GM12878 (cell line): ENCODE measurements around the gene SCGB3A2. TPM values are rescaled to one million over a fixed set of nuclear protein-coding genes. Genes with fewer than 3 reads are reported as not detected.

Source experiments
- ATAC-seq: fragments of 200-7000 bp; cut with Tn5 transposase; 3 replicates; pipeline ENCODE4 v1.9.1; 2020; ENCODE audit warnings: mild to moderate bottlenecking, moderate library complexity
- BruUV-seq: library from RNA; stranded (reverse); fragments of 400-500 nt; replicated peaks from 2 replicates; lab custom pipeline; 2021; lab: Mats Ljungman, UMichigan
- CTCF ChIA-PET: fragments of 300-600 bp; sonication (Branson Sonifier 250); formaldehyde crosslinking; extraction: SDS; loops from one replicate; lab custom pipeline; 2021; ENCODE audit warnings: inconsistent platforms; lab: Yijun Ruan, JAX
- POLR2A ChIA-PET: fragments of 350-600 bp; formaldehyde crosslinking; extraction: SDS; loops from one replicate; lab custom pipeline; 2021; ENCODE audit warnings: inconsistent platforms; lab: Charles Lee
- RAD21 ChIA-PET: fragments of 300-600 bp; sonication (Branson Sonifier 250); formaldehyde crosslinking; loops from one replicate; lab custom pipeline; 2023; ENCODE audit warnings: antibody characterized with exemption; ENCODE audit not compliant: unreplicated experiment; lab: Charles Lee
- SMC1A ChIA-PET: fragments of 300-600 bp; sonication (Branson Sonifier 250); formaldehyde crosslinking; loops from one replicate; lab custom pipeline; 2023; ENCODE audit not compliant: unreplicated experiment, uncharacterized antibody; lab: Charles Lee
- DNase-seq: peaks from one replicate; pipeline ENCODE4 v3.0.0-alpha.2; 2011; ENCODE audit warnings: low read depth, low spot score
- FAIRE-seq: peaks from 3 replicates; lab custom pipeline; 2011; peaks lifted over from hg19 to GRCh38; lab: Jason Lieb, UNC
- H2AFZ ChIP-seq: 2 replicates; pipeline ENCODE4 v1.6.0; 2011; ENCODE audit warnings: low read depth, low read length, control low read depth; ENCODE audit not compliant: control insufficient read depth
- H3K27ac ChIP-seq: 2 replicates; pipeline ENCODE4 v1.5.1; 2011; ENCODE audit warnings: control low read depth; ENCODE audit not compliant: control insufficient read depth, insufficient read depth
- H3K27me3 ChIP-seq, 2 experiments: replicated peaks in 1 of 2; 2 replicates each; pipeline versions ENCODE4 v1.6.0 to v1.6.1; 2011; ENCODE audit warnings: low read length in 1 of 2; ENCODE audit not compliant: control insufficient read depth in 2 of 2, insufficient read depth in 2 of 2
- H3K36me3 ChIP-seq, 2 experiments: 2 replicates each; pipeline ENCODE4 v1.5.1; 2011; ENCODE audit warnings: low read length in 1 of 2; ENCODE audit not compliant: control insufficient read depth in 2 of 2, insufficient read depth in 2 of 2
- H3K4me1 ChIP-seq: 2 replicates; pipeline ENCODE4 v1.6.1; 2011; ENCODE audit warnings: mild to moderate bottlenecking, low read length, moderate library complexity, mixed read lengths; ENCODE audit not compliant: control insufficient read depth, insufficient read depth
- H3K4me2 ChIP-seq: 2 replicates; pipeline ENCODE4 v1.6.0; 2011; ENCODE audit warnings: control low read depth; ENCODE audit not compliant: control insufficient read depth, insufficient read depth
- H3K4me3 ChIP-seq: fragments of 200-600 bp; sonication (generic); 2 replicates; pipeline ENCODE4 v1.5.1; 2016
- H3K79me2 ChIP-seq: 2 replicates; pipeline ENCODE4 v1.6.0; 2011; ENCODE audit warnings: low read length; ENCODE audit not compliant: control insufficient read depth, insufficient read depth
- H3K9ac ChIP-seq: 2 replicates; pipeline ENCODE4 v1.8.0; 2011; ENCODE audit warnings: low read length, control low read depth, mixed read lengths; ENCODE audit not compliant: control insufficient read depth, insufficient read depth
- H3K9me3 ChIP-seq: replicated peaks from 3 replicates; pipeline ENCODE4 v1.5.1; 2011; ENCODE audit warnings: mild to moderate bottlenecking, low read length; ENCODE audit not compliant: control insufficient read depth, insufficient read depth
- H4K20me1 ChIP-seq: 2 replicates; pipeline ENCODE4 v1.6.0; 2011; ENCODE audit not compliant: control insufficient read depth, insufficient read depth
- LARP7 ChIP-seq: fragments of 450-650 bp; IDR thresholded peaks from 2 replicates; pipeline ENCODE4 v1.6.1; 2017; ENCODE audit warnings: mild to moderate bottlenecking
- NRF1 ChIP-seq: conservative IDR thresholded peaks from 2 replicates; pipeline ENCODE4 v1.6.1; 2011; ENCODE audit warnings: mild to moderate bottlenecking, low read depth, low read length, improper control_type of control experiment
- RB1 ChIP-seq: fragments of 450-650 bp; formaldehyde crosslinking; IDR thresholded peaks from 2 replicates; pipeline ENCODE4 v1.6.1; 2017; ENCODE audit warnings: mild to moderate bottlenecking, borderline replicate concordance
- ZBTB4 ChIP-seq: fragments of 450-650 bp; formaldehyde crosslinking; IDR thresholded peaks from 2 replicates; pipeline ENCODE4 v1.4.0; 2022; ENCODE audit warnings: mild to moderate bottlenecking, moderate library complexity
- ZNF622 ChIP-seq: fragments of 450-650 bp; IDR thresholded peaks from 2 replicates; pipeline ENCODE4 v1.6.1; 2017; ENCODE audit warnings: mild to moderate bottlenecking, inconsistent platforms
- WGBS: methylation state at CpG from one replicate; pipeline ENCODE4 v1.1.6; 2016; ENCODE audit warnings: low lambda C conversion rate; ENCODE audit not compliant: insufficient replicate concordance, insufficient coverage; ENCODE audit errors: missing lambda C conversion rate; 5-methylcytosine and 5-hydroxymethylcytosine counted together
- in situ Hi-C: fragments of 300-500 bp; cut with MboI; formaldehyde crosslinking; loops from 9 replicates; pipeline ENCODE4 v1.14.3; 2018; ENCODE audit warnings: mixed read lengths
- intact Hi-C: fragments of 100-400 bp; cut with micrococcal nuclease; formaldehyde crosslinking; loops from one replicate; pipeline ENCODE4 v1.14.2; 2022; ENCODE audit not compliant: unreplicated experiment
- polyA plus RNA-seq, 11 experiments: library from polyadenylated mRNA; depleted of rRNA in 4 of 11; unstranded in 6 of 11; stranded (reverse) in 5 of 11; fragments of >200 nt; fragmentation: Nextera tagmentation in 4 of 11; fragmentation: Illumina TruSeq in 1 of 11; extraction: Ambion mirVana in 4 of 11; extraction: Trizol in 1 of 11; gene quantifications; 1 replicate in 1 of 11; 2 replicates in 10 of 11; pipeline versions ENCODE4 v1.2.1 to v1.2.3, GENCODE V29; 2011 to 2016; ENCODE audit warnings: inconsistent platforms in 2 of 11, missing spikeins in 2 of 11, low read depth in 1 of 11
- total RNA-seq, 4 experiments: library from RNA; depleted of rRNA in 3 of 4; stranded (reverse); fragments of >200 nt in 3 of 4; fragmentation: Illumina TruSeq in 1 of 4; extraction: Trizol in 1 of 4; gene quantifications; 2 replicates each; pipeline versions ENCODE4 v1.2.1 to v1.2.3, GENCODE V29; 2013 to 2021

SCGB3A2 gene
- total and polyA plus RNA-seq, 10 of the 15 experiments (the other 5 are each of a cell fraction or from before 2014, with no cell fraction given) = 0.24 TPM; not detected in 9

GRCh38 chr5:147851578-147851977, 26.9 kb upstream of the SCGB3A2 start:
- FAIRE-seq (no peak), DNase-seq (no peak), ATAC-seq (no peak)
- in situ Hi-C loops = no loop called here
- Histone ChIP-seq H3K36me3 (no peaks in the 10 kb centered on the region), H3K27me3 (no peaks in the 10 kb centered on the region; a peak in 1 of 4 replicates), H3K9ac (no peak overlapping the region), H3K79me2 (no peaks in the 10 kb centered on the region), H3K27ac (no peak overlapping the region), H3K4me1 (no peaks in the 10 kb centered on the region), H2AFZ (no peak overlapping the region)
- ChIA-PET RAD21 (no interaction called here), CTCF (interaction anchor here (0.8 kb wide), 1 partner anchor 77 kb away, joined by 3 read pairs; no protein-coding TSS in a partner anchor)
- intact Hi-C loops = no loop called here
- TF ChIP-seq ZNF622 = no peak
- TF ChIP-seq RB1 = no peak
- TF ChIP-seq ZBTB4 (CRISPR knock-in tag) = no peak
- TF ChIP-seq LARP7 = no peak
- TF ChIP-seq NRF1 = no peak
- TF ChIP-seq, all 136 proteins: peak for 0
- BruUV-seq = no TSS peak
- POLR2A ChIA-PET = no interaction called here
- no peak overlapping the region for H3K4me2 ChIP-seq
- no peak overlapping the region for H3K4me3 ChIP-seq
- no peaks in the 10 kb centered on the region for H4K20me1 ChIP-seq
- SMC1A ChIA-PET = no interaction called here
- H3K9me3 ChIP-seq = no peaks in the 10 kb centered on the region
- 33% methylated on average over 3 of the region's 3 CpGs for WGBS
